GM23338 (cell line): ENCODE results near the gene CDK5. TPM values are rescaled to one million over a fixed set of nuclear protein-coding genes. Genes with fewer than 3 reads are reported as not detected.

Experiments
- ATAC-seq: fragments of 200-7000 bp; cut with Tn5 transposase; 3 replicates; pipeline ENCODE4 v1.9.1; 2020
- DNase-seq: peaks from one replicate; pipeline ENCODE4 v3.0.0-alpha.2; 2015; ENCODE audit warnings: low spot score
- H2AFZ ChIP-seq: fragments of 200-600 bp; sonication (generic); 2 replicates; pipeline ENCODE4 v1.8.0; 2016; ENCODE audit warnings: antibody characterized with exemption, mild to moderate bottlenecking, moderate library complexity
- H3F3A ChIP-seq: fragments of 200-600 bp; sonication (generic); replicated peaks from 2 replicates; pipeline ENCODE4 v1.8.0; 2017; ENCODE audit warnings: antibody characterized with exemption, mixed run types, low read depth
- H3K27ac ChIP-seq: fragments of 200-600 bp; sonication (generic); 2 replicates; pipeline ENCODE4 v1.6.1; 2016; ENCODE audit warnings: low read depth
- H3K27me3 ChIP-seq: fragments of 200-600 bp; sonication (generic); 2 replicates; pipeline ENCODE4 v1.8.0; 2016; ENCODE audit warnings: mild to moderate bottlenecking, mixed run types, moderate library complexity; ENCODE audit not compliant: insufficient read depth
- H3K36me3 ChIP-seq: fragments of 200-600 bp; sonication (generic); 2 replicates; pipeline ENCODE4 v1.8.0; 2016; ENCODE audit warnings: mild to moderate bottlenecking; ENCODE audit not compliant: insufficient read depth
- H3K4me1 ChIP-seq: fragments of 200-600 bp; sonication (generic); 2 replicates; pipeline ENCODE4 v1.8.0; 2016; ENCODE audit warnings: mild to moderate bottlenecking, moderate library complexity; ENCODE audit not compliant: insufficient read depth
- H3K4me2 ChIP-seq: fragments of 200-600 bp; sonication (generic); 2 replicates; pipeline ENCODE4 v1.7.1; 2017; ENCODE audit warnings: mixed run types
- H3K4me3 ChIP-seq: fragments of 200-600 bp; sonication (generic); 2 replicates; pipeline ENCODE4 v1.6.1; 2016; ENCODE audit warnings: mixed run types
- H3K79me2 ChIP-seq: fragments of 200-600 bp; sonication (generic); replicated peaks from 2 replicates; pipeline ENCODE4 v1.8.0; 2017; ENCODE audit warnings: mild to moderate bottlenecking; ENCODE audit not compliant: insufficient read depth
- H3K9me2 ChIP-seq: fragments of 200-600 bp; sonication (generic); 2 replicates; pipeline ENCODE4 v1.8.0; 2017; ENCODE audit not compliant: insufficient read depth
- H4K20me1 ChIP-seq: fragments of 200-600 bp; sonication (generic); replicated peaks from 2 replicates; pipeline ENCODE4 v1.8.0; 2017; ENCODE audit warnings: mild to moderate bottlenecking; ENCODE audit not compliant: insufficient read depth
- H3K27ac Mint-ChIP-seq: 2 replicates; pipeline ENCODE4 v1.8.0; 2020; ENCODE audit warnings: inconsistent platforms, mild to moderate bottlenecking, moderate library complexity, mixed read lengths
- H3K27me3 Mint-ChIP-seq: 3 replicates; pipeline ENCODE4 v1.8.0; 2022; ENCODE audit warnings: low read depth, mild to moderate bottlenecking, moderate library complexity, mixed read lengths, inconsistent platforms; ENCODE audit not compliant: insufficient read depth, poor library complexity
- H3K36me3 Mint-ChIP-seq: 3 replicates; pipeline ENCODE4 v1.8.0; 2021; ENCODE audit warnings: low read depth, mild to moderate bottlenecking, inconsistent platforms, moderate library complexity, mixed read lengths
- H3K4me1 Mint-ChIP-seq: 3 replicates; pipeline ENCODE4 v1.8.0; 2020; ENCODE audit warnings: mild to moderate bottlenecking, inconsistent platforms, mixed read lengths
- H3K4me3 Mint-ChIP-seq: 3 replicates; pipeline ENCODE4 v1.8.0; 2021; ENCODE audit warnings: moderate library complexity, mild to moderate bottlenecking, inconsistent platforms, mixed read lengths
- H3K9me3 Mint-ChIP-seq: 3 replicates; pipeline ENCODE4 v1.8.0; 2020; ENCODE audit warnings: moderate library complexity, mild to moderate bottlenecking, inconsistent platforms, mixed read lengths
- CREB1 ChIP-seq: fragments of 250-450 bp; sonication (Bioruptor Pico); IDR thresholded peaks from 2 replicates; pipeline ENCODE4 v1.5.0; 2020; ENCODE audit warnings: low read depth, mild to moderate bottlenecking, moderate library complexity
- EZH2 ChIP-seq: fragments of 200-600 bp; sonication (generic); IDR thresholded peaks from one replicate; pipeline ENCODE4 v1.8.0; 2017; ENCODE audit warnings: antibody characterized with exemption, mild to moderate bottlenecking, low read depth; ENCODE audit not compliant: unreplicated experiment
- EZH2phosphoT487 ChIP-seq: fragments of 200-600 bp; sonication (generic); IDR thresholded peaks from one replicate; pipeline ENCODE4 v1.8.1; 2018; ENCODE audit warnings: antibody characterized with exemption; ENCODE audit not compliant: unreplicated experiment
- JUNB ChIP-seq: IDR thresholded peaks from one replicate; pipeline ENCODE4 v1.6.1; 2016; ENCODE audit warnings: antibody characterized with exemption; ENCODE audit not compliant: unreplicated experiment
- NANOG ChIP-seq: IDR thresholded peaks from 2 replicates; pipeline ENCODE4 v1.6.1; 2016; ENCODE audit warnings: antibody characterized with exemption, borderline replicate concordance
- POLR2AphosphoS5 ChIP-seq: IDR thresholded peaks from 2 replicates; pipeline ENCODE4 v1.6.1; 2016; ENCODE audit warnings: antibody characterized with exemption, low read depth
- STAT1 ChIP-seq: IDR thresholded peaks from one replicate; pipeline ENCODE4 v1.6.1; 2016; ENCODE audit warnings: antibody characterized with exemption; ENCODE audit not compliant: unreplicated experiment
- ZNF114 ChIP-seq: fragments of 250-450 bp; sonication (Bioruptor Pico); IDR thresholded peaks from 2 replicates; pipeline ENCODE4 v1.5.0; 2020; ENCODE audit warnings: mild to moderate bottlenecking, moderate library complexity
- ZNF331 ChIP-seq: fragments of 250-450 bp; sonication (Bioruptor Pico); IDR thresholded peaks from 2 replicates; pipeline ENCODE4 v1.5.0; 2020; ENCODE audit warnings: low read depth, mild to moderate bottlenecking, moderate library complexity
- ZNF462 ChIP-seq: fragments of 250-450 bp; sonication (Bioruptor Pico); IDR thresholded peaks from 2 replicates; pipeline ENCODE4 v1.5.0; 2020; ENCODE audit warnings: mild to moderate bottlenecking, moderate library complexity
- polyA plus RNA-seq: library from polyadenylated mRNA; unstranded; fragments of >200 nt; fragmentation: Nextera tagmentation; extraction: Ambion mirVana; gene quantifications from 2 replicates; pipeline ENCODE4 v1.2.1, GENCODE V29; 2016
- total RNA-seq: library from RNA; depleted of rRNA; stranded (reverse); fragments of >200 nt; shearing (Covaris generic); gene quantifications from 2 replicates; pipeline ENCODE4 v1.2.3, GENCODE V29; 2014
- TF ChIP-seq, protein P1 (sequence below), 2 experiments: fragments of 200-600 bp in 1 of 2; sonication (generic) in 1 of 2; conservative IDR thresholded peaks; 2 replicates each; pipeline versions ENCODE4 v1.5.1 to v1.6.1; 2016 to 2017; ENCODE audit warnings: antibody characterized with exemption in 2 of 2, low read depth in 2 of 2, mild to moderate bottlenecking in 2 of 2, moderate library complexity in 1 of 2
- TF ChIP-seq, protein P2 (sequence below): IDR thresholded peaks from one replicate; pipeline ENCODE4 v1.6.1; 2018; ENCODE audit warnings: antibody characterized with exemption; ENCODE audit not compliant: unreplicated experiment
- TF ChIP-seq, protein P3 (sequence below): IDR thresholded peaks from 2 replicates; pipeline ENCODE4 v1.6.1; 2016; ENCODE audit warnings: antibody characterized with exemption

Gene CDK5
- total and polyA plus RNA-seq, 2 experiments from 2014 or later: 19.8 to 27.1 TPM

GRCh38 chr7:151019130-151019447 is 38.6 kb downstream of the CDK5 start:
- peak overlapping the region; percentile 90 for H2AFZ ChIP-seq
- H3K4me1 Mint-ChIP-seq: peaks cover 30% of the 10 kb centered on the region

More at GRCh38 chr7:151019130-151019447, 38.6 kb downstream of the CDK5 start:
- ATAC-seq (peak; percentile 5; the same call in 2 of the 3 replicates), DNase-seq (no peak)
- Histone ChIP-seq H3K4me1 (peaks cover 14% of the 10 kb centered on the region), H3K4me3 (peak overlapping the region; percentile 47), H4K20me1 (no peaks in the 10 kb centered on the region), H3K79me2 (no peaks in the 10 kb centered on the region), H3K36me3 (no peaks in the 10 kb centered on the region; the same call in 1 of the 2 replicates), H3K9me2 (no peaks in the 10 kb centered on the region), H3K27me3 (peaks cover 49% of the 10 kb centered on the region), H3F3A (peaks cover 8% of the 10 kb centered on the region; the same call in 1 of the 2 replicates), H3K4me2 (peak overlapping the region; percentile 77; the same call in 1 of the 2 replicates), H3K27ac (no peak overlapping the region)
- Mint-ChIP-seq H3K36me3 (peaks cover 11% of the 10 kb centered on the region), H3K27me3 (peaks cover 48% of the 10 kb centered on the region), H3K4me3 (peak overlapping the region; percentile 58), H3K9me3 (peaks cover 4% of the 10 kb centered on the region; the same call in 2 of the 3 replicates), H3K27ac (no peak overlapping the region)
- TF ChIP-seq, protein P1, sequence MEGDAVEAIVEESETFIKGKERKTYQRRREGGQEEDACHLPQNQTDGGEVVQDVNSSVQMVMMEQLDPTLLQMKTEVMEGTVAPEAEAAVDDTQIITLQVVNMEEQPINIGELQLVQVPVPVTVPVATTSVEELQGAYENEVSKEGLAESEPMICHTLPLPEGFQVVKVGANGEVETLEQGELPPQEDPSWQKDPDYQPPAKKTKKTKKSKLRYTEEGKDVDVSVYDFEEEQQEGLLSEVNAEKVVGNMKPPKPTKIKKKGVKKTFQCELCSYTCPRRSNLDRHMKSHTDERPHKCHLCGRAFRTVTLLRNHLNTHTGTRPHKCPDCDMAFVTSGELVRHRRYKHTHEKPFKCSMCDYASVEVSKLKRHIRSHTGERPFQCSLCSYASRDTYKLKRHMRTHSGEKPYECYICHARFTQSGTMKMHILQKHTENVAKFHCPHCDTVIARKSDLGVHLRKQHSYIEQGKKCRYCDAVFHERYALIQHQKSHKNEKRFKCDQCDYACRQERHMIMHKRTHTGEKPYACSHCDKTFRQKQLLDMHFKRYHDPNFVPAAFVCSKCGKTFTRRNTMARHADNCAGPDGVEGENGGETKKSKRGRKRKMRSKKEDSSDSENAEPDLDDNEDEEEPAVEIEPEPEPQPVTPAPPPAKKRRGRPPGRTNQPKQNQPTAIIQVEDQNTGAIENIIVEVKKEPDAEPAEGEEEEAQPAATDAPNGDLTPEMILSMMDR (conservative IDR thresholded peaks at IDR 0.05; ENCODE audit: low read depth in 2 of 2): no peak; a peak in 1 of 4 replicates
- TF ChIP-seq, protein P2, sequence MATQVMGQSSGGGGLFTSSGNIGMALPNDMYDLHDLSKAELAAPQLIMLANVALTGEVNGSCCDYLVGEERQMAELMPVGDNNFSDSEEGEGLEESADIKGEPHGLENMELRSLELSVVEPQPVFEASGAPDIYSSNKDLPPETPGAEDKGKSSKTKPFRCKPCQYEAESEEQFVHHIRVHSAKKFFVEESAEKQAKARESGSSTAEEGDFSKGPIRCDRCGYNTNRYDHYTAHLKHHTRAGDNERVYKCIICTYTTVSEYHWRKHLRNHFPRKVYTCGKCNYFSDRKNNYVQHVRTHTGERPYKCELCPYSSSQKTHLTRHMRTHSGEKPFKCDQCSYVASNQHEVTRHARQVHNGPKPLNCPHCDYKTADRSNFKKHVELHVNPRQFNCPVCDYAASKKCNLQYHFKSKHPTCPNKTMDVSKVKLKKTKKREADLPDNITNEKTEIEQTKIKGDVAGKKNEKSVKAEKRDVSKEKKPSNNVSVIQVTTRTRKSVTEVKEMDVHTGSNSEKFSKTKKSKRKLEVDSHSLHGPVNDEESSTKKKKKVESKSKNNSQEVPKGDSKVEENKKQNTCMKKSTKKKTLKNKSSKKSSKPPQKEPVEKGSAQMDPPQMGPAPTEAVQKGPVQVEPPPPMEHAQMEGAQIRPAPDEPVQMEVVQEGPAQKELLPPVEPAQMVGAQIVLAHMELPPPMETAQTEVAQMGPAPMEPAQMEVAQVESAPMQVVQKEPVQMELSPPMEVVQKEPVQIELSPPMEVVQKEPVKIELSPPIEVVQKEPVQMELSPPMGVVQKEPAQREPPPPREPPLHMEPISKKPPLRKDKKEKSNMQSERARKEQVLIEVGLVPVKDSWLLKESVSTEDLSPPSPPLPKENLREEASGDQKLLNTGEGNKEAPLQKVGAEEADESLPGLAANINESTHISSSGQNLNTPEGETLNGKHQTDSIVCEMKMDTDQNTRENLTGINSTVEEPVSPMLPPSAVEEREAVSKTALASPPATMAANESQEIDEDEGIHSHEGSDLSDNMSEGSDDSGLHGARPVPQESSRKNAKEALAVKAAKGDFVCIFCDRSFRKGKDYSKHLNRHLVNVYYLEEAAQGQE: no peak
- TF ChIP-seq NANOG: no peak
- TF ChIP-seq ZNF462: no peak
- no peak for TF ChIP-seq POLR2AphosphoS5
- TF ChIP-seq STAT1: no peak
- TF ChIP-seq CREB1: no peak
- TF ChIP-seq EZH2phosphoT487: no peak
- TF ChIP-seq ZNF114 (CRISPR knock-in tag): no peak
- TF ChIP-seq JUNB: no peak
- TF ChIP-seq EZH2: no peak
- TF ChIP-seq, protein P3, sequence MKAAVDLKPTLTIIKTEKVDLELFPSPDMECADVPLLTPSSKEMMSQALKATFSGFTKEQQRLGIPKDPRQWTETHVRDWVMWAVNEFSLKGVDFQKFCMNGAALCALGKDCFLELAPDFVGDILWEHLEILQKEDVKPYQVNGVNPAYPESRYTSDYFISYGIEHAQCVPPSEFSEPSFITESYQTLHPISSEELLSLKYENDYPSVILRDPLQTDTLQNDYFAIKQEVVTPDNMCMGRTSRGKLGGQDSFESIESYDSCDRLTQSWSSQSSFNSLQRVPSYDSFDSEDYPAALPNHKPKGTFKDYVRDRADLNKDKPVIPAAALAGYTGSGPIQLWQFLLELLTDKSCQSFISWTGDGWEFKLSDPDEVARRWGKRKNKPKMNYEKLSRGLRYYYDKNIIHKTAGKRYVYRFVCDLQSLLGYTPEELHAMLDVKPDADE: no peak
- no peak for TF ChIP-seq ZNF331 (CRISPR knock-in tag)
